Endothelial cell of umbilical vein (primary cell): ENCODE results near the gene FLT1. TPM values are rescaled to one million over a fixed set of nuclear protein-coding genes. Genes with fewer than 3 reads are reported as not detected.

ENCODE experiments used
- BruUV-seq: library from RNA; stranded (reverse); fragments of 400-500 nt; replicated peaks from 2 replicates; lab custom pipeline; 2021; lab: Mats Ljungman, UMichigan
- CTCF ChIA-PET: fragments of 300-600, 350-600 bp; sonication (Branson Sonifier 250); formaldehyde crosslinking; loops from one replicate; lab custom pipeline; 2021; ENCODE audit warnings: antibody characterized with exemption, inconsistent platforms; lab: Charles Lee
- POLR2A ChIA-PET: fragments of 300-600, 350-600 bp; sonication (Branson Sonifier 250); formaldehyde crosslinking; loops from one replicate; lab custom pipeline; 2021; ENCODE audit warnings: antibody characterized with exemption, inconsistent platforms; lab: Charles Lee
- DNase-seq: peaks from one replicate; pipeline ENCODE4 v3.0.0-alpha.2; 2011; ENCODE audit warnings: low read depth, low spot score
- FAIRE-seq: peaks from 2 replicates; lab custom pipeline; 2011; peaks lifted over from hg19 to GRCh38; lab: Jason Lieb, UNC
- H2AFZ ChIP-seq: 2 replicates; pipeline ENCODE4 v1.6.0; 2012; ENCODE audit warnings: low read depth, low read length, control low read depth, inconsistent platforms
- H3K27ac ChIP-seq: 2 replicates; pipeline ENCODE4 v1.5.1; 2011; ENCODE audit warnings: low read depth, mild to moderate bottlenecking, control low read depth, low read length, moderate library complexity; ENCODE audit not compliant: insufficient read depth
- H3K27me3 ChIP-seq, 2 experiments: 2 replicates each; pipeline versions ENCODE4 v1.6.0 to v1.6.1; 2011; ENCODE audit warnings: low read length in 2 of 2, mixed read lengths in 1 of 2; ENCODE audit not compliant: control insufficient read depth in 2 of 2, insufficient read depth in 2 of 2
- H3K36me3 ChIP-seq, 2 experiments: 2 replicates in 1 of 2; 3 replicates in 1 of 2; pipeline ENCODE4 v1.5.1; 2011; ENCODE audit warnings: low read length in 2 of 2, mild to moderate bottlenecking in 1 of 2, moderate library complexity in 1 of 2; ENCODE audit not compliant: control insufficient read depth in 2 of 2, insufficient read depth in 2 of 2; ENCODE audit errors: extremely low read depth in 1 of 2
- H3K4me1 ChIP-seq: 3 replicates; pipeline ENCODE4 v1.5.1; 2011; ENCODE audit warnings: mild to moderate bottlenecking, low read length; ENCODE audit not compliant: control insufficient read depth, insufficient read depth; ENCODE audit errors: extremely low read depth
- H3K4me2 ChIP-seq: 2 replicates; pipeline ENCODE4 v1.6.1; 2011; ENCODE audit warnings: low read length, control low read depth, mixed read lengths; ENCODE audit not compliant: insufficient read depth
- H3K4me3 ChIP-seq, 3 experiments: fragments of 200-600 bp in 1 of 3; sonication (generic), shearing (Covaris generic) in 1 of 3; replicated peaks in 1 of 3; 2 replicates each; pipeline ENCODE4 v1.5.1; 2011 to 2016; ENCODE audit warnings: control low read depth in 3 of 3, low read length in 3 of 3, mild to moderate bottlenecking in 2 of 3, inconsistent platforms in 1 of 3, low read depth in 1 of 3, moderate library complexity in 1 of 3; ENCODE audit not compliant: insufficient read depth in 1 of 3
- H3K79me2 ChIP-seq: 2 replicates; pipeline ENCODE4 v1.6.0; 2012; ENCODE audit warnings: low read length, inconsistent platforms; ENCODE audit not compliant: control insufficient read depth, insufficient read depth
- H3K9ac ChIP-seq: replicated peaks from 2 replicates; pipeline ENCODE3; 2011; ENCODE audit warnings: low read length, control low read depth; ENCODE audit not compliant: insufficient read depth; ENCODE audit errors: extremely low read depth
- H3K9me1 ChIP-seq: replicated peaks from 3 replicates; pipeline ENCODE4 v1.6.0; 2011; ENCODE audit warnings: mild to moderate bottlenecking, low read length; ENCODE audit not compliant: control insufficient read depth, insufficient read depth; ENCODE audit errors: extremely low read depth
- H3K9me3 ChIP-seq: replicated peaks from 2 replicates; pipeline ENCODE4 v1.5.1; 2012; ENCODE audit warnings: low read length, inconsistent platforms; ENCODE audit not compliant: control insufficient read depth, insufficient read depth
- H4K20me1 ChIP-seq: replicated peaks from 2 replicates; pipeline ENCODE3; 2011; ENCODE audit warnings: mild to moderate bottlenecking, low read length; ENCODE audit not compliant: control insufficient read depth, insufficient read depth; ENCODE audit errors: extremely low read depth
- CTCF ChIP-seq, 2 donors: IDR thresholded peaks; 1 replicate in 1 of 2; 2 replicates in 1 of 2; pipeline ENCODE4 v1.5.1; 2011; ENCODE audit warnings: low read length in 2 of 2, mild to moderate bottlenecking in 2 of 2, moderate library complexity in 2 of 2, control low read depth in 1 of 2, inconsistent platforms in 1 of 2, low read depth in 1 of 2; ENCODE audit not compliant: insufficient read depth in 1 of 2; ENCODE audit errors: extremely low read depth in 1 of 2
- EZH2 ChIP-seq: IDR thresholded peaks from 2 replicates; pipeline ENCODE4 v1.6.1; 2012; ENCODE audit warnings: borderline replicate concordance, low read depth, mild to moderate bottlenecking, moderate library complexity, low read length, inconsistent platforms; ENCODE audit not compliant: severe bottlenecking
- FOS ChIP-seq: IDR thresholded peaks from 2 replicates; pipeline ENCODE4 v1.6.1; 2011; ENCODE audit warnings: mild to moderate bottlenecking, low read length, moderate library complexity, borderline replicate concordance; ENCODE audit not compliant: insufficient read depth
- GATA2 ChIP-seq: IDR thresholded peaks from 2 replicates; pipeline ENCODE4 v1.7.0; 2011; ENCODE audit warnings: low read depth, mild to moderate bottlenecking, moderate library complexity, mixed read lengths, low read length; ENCODE audit not compliant: insufficient read length, insufficient read depth
- JUN ChIP-seq: IDR thresholded peaks from 2 replicates; pipeline ENCODE4 v1.6.1; 2011; ENCODE audit warnings: borderline replicate concordance, low read depth; ENCODE audit not compliant: insufficient read length, insufficient read depth
- MYC ChIP-seq: IDR thresholded peaks from one replicate; pipeline ENCODE4 v1.6.1; 2011; ENCODE audit warnings: mild to moderate bottlenecking, low read depth, low read length
- POLR2A ChIP-seq: IDR thresholded peaks from 2 replicates; pipeline ENCODE4 v1.6.1; 2012; ENCODE audit warnings: low read depth, mild to moderate bottlenecking, control low read depth, low read length
- POLR2AphosphoS5 ChIP-seq: IDR thresholded peaks from 2 replicates; pipeline ENCODE4 v1.6.1; 2012; ENCODE audit warnings: low read depth, mild to moderate bottlenecking, control low read depth, low read length, moderate library complexity; ENCODE audit not compliant: insufficient read depth
- dilution Hi-C: fragments of 300-500 bp; cut with MboI; formaldehyde crosslinking; loops from one replicate; pipeline ENCODE4 v1.15.0; 2019; ENCODE audit warnings: low sequenced_read_pairs; ENCODE audit not compliant: extremely low pct_ligation_motif_present
- intact Hi-C: fragments of 100-400 bp; cut with micrococcal nuclease; formaldehyde crosslinking; loops from one replicate; pipeline ENCODE4 v1.10.0; 2022
- polyA plus RNA-seq, 4 experiments: library from polyadenylated mRNA; depleted of rRNA in 3 of 4; stranded (reverse) in 3 of 4; unstranded in 1 of 4; fragments of >200 nt; gene quantifications; 2 replicates each; pipeline versions ENCODE4 v1.2.1 to v1.2.3, GENCODE V29; 2011 to 2012; ENCODE audit warnings: missing spikeins in 1 of 4
- total RNA-seq: library from RNA; stranded (reverse); gene quantifications from 2 replicates; pipeline ENCODE4 v1.2.3, GENCODE V29; 2021
- TF ChIP-seq, protein P1 (sequence below): IDR thresholded peaks from 2 replicates; pipeline ENCODE4 v1.6.1; 2011; ENCODE audit not compliant: insufficient read depth, insufficient read length

FLT1 gene
- total and polyA plus RNA-seq, 2 donors (not counting 3 experiments of a cell fraction or from before 2014, with no cell fraction given) = 16.0 to 104 TPM

- H3K79me2 ChIP-seq = peaks cover 65% of the 10 kb centered on the region
- intact Hi-C loops (no loop called here), dilution Hi-C loops (no loop called here)
- no peak overlapping the region for H2AFZ ChIP-seq
- H3K9me3 ChIP-seq = no peaks in the 10 kb centered on the region
- TF ChIP-seq CTCF (IDR thresholded peaks at IDR 0.05; ENCODE audit: extremely low read depth in 1 of 2, insufficient read depth in 1 of 2, low read depth in 1 of 2, low read length in 2 of 2) (no peak), MYC (no peak), GATA2 (no peak)
- H4K20me1 ChIP-seq = no peaks in the 10 kb centered on the region
- ChIA-PET POLR2A (no interaction called here), CTCF (interaction anchor here (0.6 kb wide), 1 partner anchor 329 kb away, joined by 3 read pairs; no protein-coding TSS in a partner anchor)
- H3K36me3 ChIP-seq = no peaks in the 10 kb centered on the region
- H3K4me2 ChIP-seq = no peak overlapping the region
- no TSS peak for BruUV-seq
- H3K27ac ChIP-seq = no peak overlapping the region
- H3K27me3 ChIP-seq = no peaks in the 10 kb centered on the region
- peaks cover 44% of the 10 kb centered on the region for H3K4me1 ChIP-seq
- no peak overlapping the region for H3K9ac ChIP-seq
- no peaks in the 10 kb centered on the region for H3K9me1 ChIP-seq
- DNase-seq = no peak
- no peak for FAIRE-seq
- no peak overlapping the region for H3K4me3 ChIP-seq
Measured at GRCh38 chr13:28470296-28470695, 24.6 kb downstream of the FLT1 start.

DNA sequence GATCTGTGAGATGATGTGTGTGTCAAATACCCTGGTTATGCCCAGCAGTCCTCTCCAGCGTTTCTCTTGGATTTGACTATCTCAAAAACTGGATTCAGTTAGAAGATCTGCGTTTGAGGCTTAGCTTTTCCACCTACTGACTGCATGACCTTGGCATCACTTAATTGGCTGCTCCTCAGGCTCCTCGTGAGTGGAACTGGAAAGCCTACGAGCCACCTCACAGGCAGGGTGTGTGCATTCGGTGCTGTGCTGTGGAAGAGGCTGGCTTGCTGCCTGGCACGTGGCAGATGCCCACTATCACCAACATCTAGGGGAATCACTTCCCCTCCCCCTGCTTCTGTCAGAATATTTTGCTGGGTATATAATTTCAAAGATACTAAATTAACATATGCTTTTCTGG lies 25.6 kb downstream of the FLT1 start:
- POLR2A ChIA-PET = no interaction called here

More for the DNA sequence above, 25.6 kb downstream of the FLT1 start:
- BruUV-seq = no TSS peak
- H3K4me3 ChIP-seq = no peak overlapping the region
- H3K27me3 ChIP-seq = no peaks in the 10 kb centered on the region
- FAIRE-seq = no peak
- CTCF ChIA-PET = no interaction called here
- H2AFZ ChIP-seq = no peak overlapping the region
- H4K20me1 ChIP-seq = no peaks in the 10 kb centered on the region
- H3K9me1 ChIP-seq = no peaks in the 10 kb centered on the region
- TF ChIP-seq CTCF (IDR thresholded peaks at IDR 0.05; ENCODE audit: extremely low read depth in 1 of 2, insufficient read depth in 1 of 2, low read depth in 1 of 2, low read length in 2 of 2) (no peak), POLR2A (no peak), EZH2 (no peak), FOS (no peak), MYC (no peak), POLR2AphosphoS5 (no peak), JUN (no peak), GATA2 (no peak)
- TF ChIP-seq, protein P1, sequence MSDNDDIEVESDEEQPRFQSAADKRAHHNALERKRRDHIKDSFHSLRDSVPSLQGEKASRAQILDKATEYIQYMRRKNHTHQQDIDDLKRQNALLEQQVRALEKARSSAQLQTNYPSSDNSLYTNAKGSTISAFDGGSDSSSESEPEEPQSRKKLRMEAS = no peak
- intact Hi-C loops = loop anchor here (5.0 kb wide), 1 partner anchor 63 kb away; no protein-coding TSS in a partner anchor
- H3K9me3 ChIP-seq = no peaks in the 10 kb centered on the region
- H3K4me2 ChIP-seq = no peak overlapping the region
- no peak overlapping the region for H3K9ac ChIP-seq
- no peak for DNase-seq
- H3K4me1 ChIP-seq = peaks cover 47% of the 10 kb centered on the region
- H3K27ac ChIP-seq = no peak overlapping the region
- H3K79me2 ChIP-seq = peaks cover 57% of the 10 kb centered on the region
- dilution Hi-C loops = no loop called here
- H3K36me3 ChIP-seq = no peaks in the 10 kb centered on the region
